Renal cortex interstitium (tissue), 11 donors: ENCODE results near the gene KRTAP4-5. TPM values are rescaled to one million over a fixed set of nuclear protein-coding genes. Genes with fewer than 3 reads are reported as not detected.
"Not testable (repeated sequence)": the region's sequence is repeated elsewhere in the genome, so short reads cannot be mapped to it uniquely, and the experiment has no call there.

ENCODE experiments used
- DNase-seq, 11 donors: peaks; one replicate each; pipeline ENCODE4 v3.0.0-alpha.2; 2013; ENCODE audit warnings: low read depth in 9 of 11, low spot score in 4 of 11; ENCODE audit errors: extremely low read depth in 1 of 11
- polyA plus RNA-seq, 3 donors: library from polyadenylated mRNA; unstranded; fragments of 120-200 nt; gene quantifications; one replicate each; pipeline ENCODE4 v1.2.1, GENCODE V29; 2013; ENCODE audit not compliant: insufficient read length in 3 of 3

The KRTAP4-5 gene
- polyA plus RNA-seq, 3 donors = not detected

- no peak for DNase-seq
These were observed 401 bp upstream of the KRTAP4-5 start for GRCh38 chr17:41150026-41150425.

- not testable (repeated sequence) for DNase-seq
These were observed 514 bp downstream of the KRTAP4-5 start for GRCh38 chr17:41148971-41149651.

GRCh38 chr17:41147531-41148204 lies 2.0 kb downstream of the KRTAP4-5 start:
- DNase-seq = no peak

GRCh38 chr17:41145261-41145660 lies 4.4 kb downstream of the KRTAP4-5 start:
- DNase-seq = no peak

GRCh38 chr17:41144846-41145245 lies 4.8 kb downstream of the KRTAP4-5 start:
- DNase-seq = no peak

- no peak for DNase-seq
These were observed 8.3 kb downstream of the KRTAP4-5 start for GRCh38 chr17:41141361-41141760.

GRCh38 chr17:41140360-41141131 lies 9.1 kb downstream of the KRTAP4-5 start, which contains the start of gene KRTAP4-6:
KRTAP4-6 (minus strand) TSS chr17:41140544; CDS start chr17:41140487, 57 bp downstream.
- DNase-seq = no peak

- DNase-seq = not testable (repeated sequence)
These were observed 9.8 kb downstream of the KRTAP4-5 start for GRCh38 chr17:41139865-41140264.

- no peak for DNase-seq
These were observed 15.5 kb downstream of the KRTAP4-5 start for GRCh38 chr17:41133880-41134735.

- no peak for DNase-seq
These were observed 17.6 kb downstream of the KRTAP4-5 start for GRCh38 chr17:41131979-41132378.

GRCh38 chr17:41127371-41127770 lies 22.3 kb downstream of the KRTAP4-5 start:
- no peak for DNase-seq

GRCh38 chr17:41126412-41126811 lies 23.2 kb downstream of the KRTAP4-5 start:
- DNase-seq = no peak

GRCh38 chr17:41125064-41125463 lies 24.6 kb downstream of the KRTAP4-5 start:
- no peak for DNase-seq

GRCh38 chr17:41123991-41124371 lies 25.6 kb downstream of the KRTAP4-5 start, which contains the start of gene KRTAP4-12:
KRTAP4-12 (minus strand) TSS chr17:41124182; CDS start chr17:41124122, 60 bp downstream.
- not testable (repeated sequence) for DNase-seq

- DNase-seq = not testable (repeated sequence)
These were observed 26.2 kb downstream of the KRTAP4-5 start for GRCh38 chr17:41123292-41123990.

GRCh38 chr17:41121742-41122141 lies 27.9 kb downstream of the KRTAP4-5 start:
- no peak for DNase-seq

GRCh38 chr17:41119696-41120690 lies 29.6 kb downstream of the KRTAP4-5 start:
- not testable (repeated sequence) for DNase-seq
